ENCODE measurements around the gene CSF3.

CSF3 gene, protein sequence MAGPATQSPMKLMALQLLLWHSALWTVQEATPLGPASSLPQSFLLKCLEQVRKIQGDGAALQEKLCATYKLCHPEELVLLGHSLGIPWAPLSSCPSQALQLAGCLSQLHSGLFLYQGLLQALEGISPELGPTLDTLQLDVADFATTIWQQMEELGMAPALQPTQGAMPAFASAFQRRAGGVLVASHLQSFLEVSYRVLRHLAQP

DNA sequence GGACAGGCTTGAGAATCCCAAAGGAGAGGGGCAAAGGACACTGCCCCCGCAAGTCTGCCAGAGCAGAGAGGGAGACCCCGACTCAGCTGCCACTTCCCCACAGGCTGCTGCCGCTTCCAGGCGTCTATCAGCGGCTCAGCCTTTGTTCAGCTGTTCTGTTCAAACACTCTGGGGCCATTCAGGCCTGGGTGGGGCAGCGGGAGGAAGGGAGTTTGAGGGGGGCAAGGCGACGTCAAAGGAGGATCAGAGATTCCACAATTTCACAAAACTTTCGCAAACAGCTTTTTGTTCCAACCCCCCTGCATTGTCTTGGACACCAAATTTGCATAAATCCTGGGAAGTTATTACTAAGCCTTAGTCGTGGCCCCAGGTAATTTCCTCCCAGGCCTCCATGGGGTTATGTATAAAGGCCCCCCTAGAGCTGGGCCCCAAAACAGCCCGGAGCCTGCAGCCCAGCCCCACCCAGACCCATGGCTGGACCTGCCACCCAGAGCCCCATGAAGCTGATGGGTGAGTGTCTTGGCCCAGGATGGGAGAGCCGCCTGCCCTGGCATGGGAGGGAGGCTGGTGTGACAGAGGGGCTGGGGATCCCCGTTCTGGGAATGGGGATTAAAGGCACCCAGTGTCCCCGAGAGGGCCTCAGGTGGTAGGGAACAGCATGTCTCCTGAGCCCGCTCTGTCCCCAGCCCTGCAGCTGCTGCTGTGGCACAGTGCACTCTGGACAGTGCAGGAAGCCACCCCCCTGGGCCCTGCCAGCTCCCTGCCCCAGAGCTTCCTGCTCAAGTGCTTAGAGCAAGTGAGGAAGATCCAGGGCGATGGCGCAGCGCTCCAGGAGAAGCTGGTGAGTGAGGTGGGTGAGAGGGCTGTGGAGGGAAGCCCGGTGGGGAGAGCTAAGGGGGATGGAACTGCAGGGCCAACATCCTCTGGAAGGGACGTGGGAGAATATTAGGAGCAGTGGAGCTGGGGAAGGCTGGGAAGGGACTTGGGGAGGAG, at the start of gene CSF3:
CSF3 (plus strand) TSS at position 436 of the 993 bp plus-strand sequence; CDS start at position 471, 35 bp downstream.
- DNase-seq (ENCODE audit: low read depth) = no peak

DNA sequence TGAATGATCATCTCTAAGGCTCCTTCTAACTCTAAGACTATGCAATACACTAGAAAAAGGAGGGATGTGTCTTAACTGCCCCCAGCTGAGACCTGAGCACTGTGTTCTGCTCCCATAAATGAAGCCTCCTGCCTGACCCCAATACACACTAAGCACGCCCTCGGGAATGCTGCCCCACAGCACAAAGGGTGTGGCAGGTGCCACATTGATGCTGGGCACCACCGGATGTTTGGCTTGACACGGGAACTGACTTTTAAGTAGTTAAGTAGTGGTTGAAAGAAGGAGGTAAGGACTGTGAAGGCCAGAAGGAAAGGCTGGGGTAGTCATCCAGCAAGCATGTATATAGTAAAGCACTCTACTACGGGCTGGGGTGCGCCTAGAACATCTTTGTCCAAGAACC, 48.5 kb upstream of the CSF3 start:
- DNase-seq (ENCODE audit: low read depth) = no peak

DNA sequence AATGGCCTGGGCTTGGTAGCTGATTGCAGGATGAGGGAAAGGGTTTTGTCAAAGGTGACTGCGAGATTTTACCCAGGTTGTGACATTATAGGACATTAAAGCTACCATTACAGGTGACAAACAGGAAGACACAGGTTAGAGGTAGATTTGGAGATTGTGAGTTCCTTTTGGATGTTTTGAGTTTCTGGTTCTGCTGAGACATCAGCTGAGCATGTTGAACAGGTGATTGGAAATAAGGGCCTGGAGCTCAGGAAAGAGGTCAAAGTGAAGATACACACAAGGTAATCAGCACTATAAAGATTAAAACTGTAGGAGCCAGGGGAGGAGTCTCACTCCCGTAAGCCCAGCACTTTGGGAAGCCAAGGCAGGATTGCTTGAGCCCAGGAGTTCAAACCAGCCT, 46.5 kb upstream of the CSF3 start:
- DNase-seq (ENCODE audit: low read depth) = no peak

DNA sequence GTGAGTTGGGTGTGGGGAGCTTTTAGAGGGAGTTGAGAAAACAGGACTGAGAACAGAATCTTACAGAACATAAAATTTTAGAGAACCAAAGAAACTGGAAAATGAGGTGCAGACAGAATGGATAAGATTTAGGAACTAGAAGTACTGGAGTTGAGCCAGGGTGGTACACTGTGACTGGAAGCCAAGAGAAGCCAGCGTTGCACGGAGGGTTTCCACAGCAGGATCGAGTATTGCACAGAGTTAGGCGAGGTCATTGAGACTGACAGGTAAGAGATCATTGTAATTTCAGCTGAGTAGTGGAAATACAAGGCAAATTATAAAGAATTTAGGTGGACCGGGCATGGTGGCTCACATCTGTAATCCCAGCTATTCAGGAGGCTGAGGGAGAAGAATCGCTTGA, 45.9 kb upstream of the CSF3 start:
- DNase-seq (ENCODE audit: low read depth) = no peak

DNA sequence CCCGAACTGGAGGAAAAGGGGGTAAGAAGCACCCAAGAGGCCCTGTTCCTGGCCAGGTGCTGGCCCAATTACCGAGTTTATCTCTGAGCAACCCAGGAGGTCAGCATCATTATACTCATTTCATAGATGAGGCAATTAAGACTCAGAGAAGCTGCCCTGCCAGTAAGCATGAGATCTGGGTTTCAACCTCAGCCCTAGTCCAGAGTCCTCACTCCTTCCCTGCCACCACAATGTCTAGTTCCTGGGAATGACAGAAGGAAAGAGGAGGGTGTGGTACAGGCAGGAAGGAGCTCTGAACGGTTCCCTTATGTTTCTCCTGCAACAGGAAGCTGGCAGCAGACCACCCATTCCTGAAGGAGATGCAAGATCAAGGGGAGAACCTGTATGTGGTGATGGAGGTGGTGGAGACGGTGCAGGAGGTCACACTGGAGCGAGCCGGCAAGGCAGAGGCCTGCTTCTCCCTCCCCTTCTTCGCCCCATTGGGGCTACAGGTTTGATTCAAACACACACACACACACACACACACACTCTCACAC, 45.0 kb upstream of the CSF3 start:
- no peak for DNase-seq (ENCODE audit: low read depth)

DNA sequence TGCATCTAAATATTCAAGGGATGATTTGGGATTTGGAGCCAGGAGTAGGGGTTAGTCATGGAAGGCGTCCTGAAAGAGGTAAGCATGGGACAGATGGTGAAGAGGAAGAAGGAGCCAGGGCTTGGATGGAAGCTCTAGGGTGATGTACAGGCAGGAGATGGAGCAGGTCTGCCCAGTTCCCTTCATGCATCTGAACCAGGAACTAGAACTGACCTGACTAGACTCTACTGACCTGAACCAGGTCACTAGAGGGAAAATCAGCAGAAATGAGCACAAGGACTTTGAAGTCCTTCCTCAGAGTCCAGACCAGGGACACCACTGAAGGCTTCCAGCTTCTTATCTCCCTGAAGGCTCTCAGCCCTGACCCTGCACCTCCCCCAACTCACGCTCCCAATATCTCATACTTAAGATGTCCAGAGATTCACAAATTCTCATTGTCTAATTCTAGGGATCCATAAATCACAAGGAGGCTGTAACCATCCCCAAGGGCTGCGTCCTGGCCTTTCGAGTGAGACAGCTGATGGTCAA, 44.1 kb upstream of the CSF3 start:
- DNase-seq (ENCODE audit: low read depth) = no peak

DNA sequence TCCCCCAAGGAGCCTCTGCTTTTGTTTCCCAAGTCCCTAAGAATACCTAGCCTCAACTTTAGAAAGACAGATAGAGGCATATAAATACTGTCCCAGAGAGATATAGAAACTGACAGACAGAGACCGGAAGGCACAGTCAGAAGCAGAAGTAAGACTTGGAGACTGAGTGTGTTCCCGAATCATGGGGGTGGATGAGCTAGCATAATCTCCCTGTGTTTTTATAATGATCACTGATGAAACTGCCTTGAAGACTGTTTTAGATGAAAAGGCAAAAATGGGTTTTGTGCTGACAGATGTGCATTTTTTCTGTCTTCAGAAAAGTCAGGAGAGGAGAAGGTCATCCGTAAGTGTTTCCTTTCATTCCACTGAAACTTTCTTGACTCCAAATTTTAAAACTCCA, 43.0 kb upstream of the CSF3 start:
- no peak for DNase-seq (ENCODE audit: low read depth)

DNA sequence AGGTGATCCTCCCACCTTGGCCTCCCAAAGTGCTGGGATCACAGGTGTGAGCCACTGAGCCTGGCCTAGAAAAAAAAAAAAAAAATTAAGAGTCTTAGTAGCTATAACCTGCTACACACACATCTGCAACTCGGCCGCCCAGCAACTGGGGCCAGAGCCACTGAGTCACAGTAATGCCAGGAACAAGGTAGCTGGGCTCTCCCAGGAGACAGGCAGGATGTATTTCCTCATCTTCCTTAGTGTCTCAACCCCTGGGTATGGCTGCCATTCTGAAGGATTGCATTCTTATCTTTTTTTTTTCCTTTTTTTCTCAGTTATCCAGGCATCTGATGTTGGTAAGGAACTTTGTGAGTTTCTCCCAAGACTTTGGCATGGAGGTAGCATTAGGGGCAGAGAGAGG, 41.7 kb upstream of the CSF3 start:
- no peak for DNase-seq (ENCODE audit: low read depth)

DNA sequence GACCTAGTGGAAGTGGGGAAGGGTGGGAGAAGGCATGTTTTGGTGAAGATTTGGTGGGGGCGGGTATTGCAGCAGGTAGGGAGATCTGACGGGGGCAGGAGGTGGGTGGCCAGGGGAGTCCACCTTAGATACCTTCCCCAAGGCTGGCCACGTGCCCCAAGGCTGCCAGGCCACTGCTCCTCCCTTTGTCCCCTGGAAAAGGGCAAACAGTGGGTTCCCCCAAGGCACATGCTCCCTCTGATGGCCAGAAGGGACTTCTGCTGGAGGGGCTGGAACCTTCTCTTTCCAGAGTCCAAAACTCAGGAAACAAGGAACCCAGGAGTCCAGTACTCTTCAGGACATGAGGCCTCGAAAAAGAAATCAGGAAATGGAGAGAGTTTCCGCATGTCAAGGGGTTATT, 40.8 kb upstream of the CSF3 start:
- DNase-seq (ENCODE audit: low read depth) = no peak

DNA sequence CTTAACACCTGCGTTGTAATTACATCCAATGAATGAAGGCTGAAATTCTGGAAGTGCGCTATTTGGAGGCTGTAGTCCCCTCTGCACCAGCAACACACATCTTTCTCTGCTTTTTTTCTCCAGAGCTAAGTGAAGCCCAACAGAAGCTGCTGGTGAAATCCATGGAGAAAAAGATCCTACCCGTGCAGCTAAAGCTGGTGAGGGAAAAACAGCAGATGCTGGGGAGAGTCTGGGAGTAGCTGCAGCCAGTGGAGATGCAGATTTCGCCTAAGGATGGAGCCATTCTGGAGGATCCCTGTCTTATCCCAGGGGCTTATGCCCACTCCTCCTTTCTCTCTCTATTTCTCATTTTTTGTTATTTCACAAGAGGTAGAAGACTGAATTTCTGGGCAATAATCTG, 39.4 kb upstream of the CSF3 start:
- no peak for DNase-seq (ENCODE audit: low read depth)

DNA sequence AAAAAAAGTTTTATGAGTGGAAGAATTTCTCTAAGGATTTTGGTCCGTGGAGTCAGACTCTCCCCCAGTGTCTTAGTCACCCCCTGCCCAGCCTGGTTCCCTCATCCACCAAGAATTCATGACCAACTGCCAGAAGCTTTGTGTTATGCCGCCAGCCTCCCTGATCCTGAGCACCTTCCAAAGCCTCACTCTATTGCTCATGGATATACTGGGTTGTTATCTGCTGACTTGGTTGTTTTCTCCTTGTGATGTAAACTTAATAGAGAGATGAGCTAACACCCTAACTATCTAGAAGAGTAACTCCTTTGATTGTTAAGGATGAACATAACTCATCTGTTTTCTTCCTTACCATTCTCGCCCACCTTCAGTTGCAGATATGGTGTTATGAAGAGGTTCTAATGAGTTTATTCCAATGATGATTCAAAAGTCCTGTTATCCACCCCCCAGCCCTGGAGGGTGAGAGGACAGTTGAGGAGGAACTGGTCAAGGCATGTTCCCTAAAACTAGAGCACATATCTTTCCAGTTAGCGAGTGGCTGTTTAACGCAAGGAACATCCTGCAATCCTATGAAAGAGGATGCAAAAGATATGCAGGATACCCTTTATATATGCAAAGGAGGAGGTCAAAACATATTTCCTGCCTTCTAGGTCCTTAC, 36.1 kb upstream of the CSF3 start:
- peak; percentile 87 for DNase-seq (ENCODE audit: low read depth)

DNA sequence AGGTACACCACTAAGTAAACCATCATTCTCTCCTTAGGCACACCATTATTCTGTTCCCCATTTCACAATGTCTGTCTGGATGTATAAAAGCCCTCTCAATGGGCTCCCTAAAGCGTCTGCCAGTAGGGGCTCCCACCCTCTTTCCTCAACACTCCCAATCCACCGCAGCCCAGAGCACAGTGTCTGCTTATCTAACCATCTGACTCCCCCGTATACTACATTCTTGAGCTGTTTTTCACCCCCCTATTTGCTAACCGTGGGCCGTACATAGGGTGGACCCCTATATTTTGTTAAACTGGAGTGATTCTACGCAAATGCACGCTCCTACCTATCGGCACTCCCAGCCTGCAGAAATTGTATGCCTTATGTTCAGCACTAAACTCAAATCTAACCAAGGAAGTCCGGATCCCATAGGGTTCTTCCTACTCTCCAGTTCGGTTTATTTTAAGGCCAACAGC, 35.3 kb upstream of the CSF3 start:
- no peak for DNase-seq (ENCODE audit: low read depth)

DNA sequence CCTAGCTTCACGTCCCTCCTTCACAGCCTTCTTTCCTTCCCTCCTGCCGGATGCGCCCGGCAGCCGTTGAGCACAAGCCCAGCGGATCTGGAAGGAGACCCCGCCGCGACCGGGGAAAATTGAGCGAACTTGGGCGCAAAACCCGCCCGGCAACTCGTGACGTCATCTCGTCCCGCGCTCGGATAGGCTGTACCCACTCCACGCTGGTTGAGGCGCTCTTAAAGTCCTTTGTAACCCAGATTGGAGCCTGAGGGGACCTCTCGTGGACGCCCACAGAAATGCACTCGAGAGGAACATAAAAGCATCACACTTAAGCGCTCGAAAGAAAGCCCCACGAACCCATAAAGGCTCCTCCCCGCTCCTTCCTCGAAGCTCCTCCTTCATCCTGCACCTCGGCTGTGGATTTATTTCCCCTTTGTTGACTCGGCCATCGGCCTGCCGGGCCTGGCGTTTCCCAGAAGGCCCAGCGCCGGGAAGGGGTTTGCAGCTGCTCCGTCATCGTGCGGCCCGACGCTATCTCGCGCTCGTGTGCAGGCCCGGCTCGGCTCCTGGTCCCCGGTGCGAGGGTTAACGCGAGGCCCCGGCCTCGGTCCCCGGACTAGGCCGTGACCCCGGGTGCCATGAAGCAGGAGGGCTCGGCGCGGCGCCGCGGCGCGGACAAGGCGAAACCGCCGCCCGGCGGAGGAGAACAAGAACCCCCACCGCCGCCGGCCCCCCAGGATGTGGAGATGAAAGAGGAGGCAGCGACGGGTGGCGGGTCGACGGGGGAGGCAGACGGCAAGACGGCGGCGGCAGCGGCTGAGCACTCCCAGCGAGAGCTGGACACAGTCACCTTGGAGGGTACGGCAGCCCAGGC, 34.7 kb upstream of the CSF3 start, which contains the start of gene PSMD3:
PSMD3 (plus strand) TSS at position 457 of the 856 bp plus-strand sequence; CDS start at position 621, 164 bp downstream.
- peak; percentile 99 for DNase-seq (ENCODE audit: low read depth)

DNA sequence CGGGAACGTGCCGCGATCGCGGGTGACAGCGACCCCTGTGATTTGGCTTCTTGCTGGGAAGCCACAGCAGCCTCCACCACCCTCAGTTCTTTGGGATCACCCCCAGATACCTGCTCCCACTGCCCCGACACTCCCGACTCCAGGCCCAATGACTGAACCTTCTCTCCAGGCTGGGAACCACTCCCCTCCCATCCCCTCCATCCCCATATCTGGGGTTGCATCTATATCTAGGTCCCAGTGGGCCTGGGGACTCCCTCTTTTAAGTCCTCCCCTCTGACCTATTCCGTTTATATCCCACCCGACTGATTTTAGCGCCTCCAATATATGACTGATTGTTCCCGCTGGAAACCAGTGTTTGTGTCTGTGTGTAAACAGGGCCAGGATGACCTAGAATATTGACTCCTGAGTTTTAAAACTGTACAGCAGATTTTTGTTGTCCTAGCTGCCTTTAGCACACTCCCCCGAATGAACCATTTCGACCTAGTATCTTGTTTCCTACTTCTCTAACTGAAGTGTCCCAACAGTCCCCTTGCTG, 34.0 kb upstream of the CSF3 start:
- no peak for DNase-seq (ENCODE audit: low read depth)

DNA sequence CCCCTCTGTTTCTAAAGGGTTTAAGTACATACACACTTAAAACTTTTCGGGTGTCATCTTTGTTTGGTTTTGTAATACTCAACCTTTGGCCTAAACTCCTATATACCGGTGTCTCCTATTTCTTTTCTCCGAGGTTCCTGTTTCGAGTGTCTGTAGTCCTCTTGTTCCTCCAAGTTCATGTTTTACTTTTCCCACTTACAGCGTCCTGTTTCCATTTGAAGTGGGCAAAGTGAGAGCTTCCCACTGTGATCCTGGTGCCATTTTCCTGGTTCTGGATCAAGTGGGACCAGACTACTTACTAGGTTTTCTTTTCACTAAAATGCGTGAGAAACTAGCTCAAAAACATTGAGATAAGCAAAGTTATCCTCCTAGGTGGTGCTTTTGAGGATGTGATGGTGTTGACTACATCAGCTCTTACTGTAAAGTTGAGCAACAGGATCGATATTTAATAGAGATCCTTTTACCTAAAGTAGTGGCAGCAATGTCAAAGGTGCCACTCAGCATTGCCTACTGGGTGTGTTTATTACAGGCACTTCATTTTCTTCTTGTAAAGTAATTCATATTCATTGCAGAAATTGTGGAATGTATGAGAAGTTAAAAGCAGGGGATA, 33.4 kb upstream of the CSF3 start:
- no peak for DNase-seq (ENCODE audit: low read depth)

DNA sequence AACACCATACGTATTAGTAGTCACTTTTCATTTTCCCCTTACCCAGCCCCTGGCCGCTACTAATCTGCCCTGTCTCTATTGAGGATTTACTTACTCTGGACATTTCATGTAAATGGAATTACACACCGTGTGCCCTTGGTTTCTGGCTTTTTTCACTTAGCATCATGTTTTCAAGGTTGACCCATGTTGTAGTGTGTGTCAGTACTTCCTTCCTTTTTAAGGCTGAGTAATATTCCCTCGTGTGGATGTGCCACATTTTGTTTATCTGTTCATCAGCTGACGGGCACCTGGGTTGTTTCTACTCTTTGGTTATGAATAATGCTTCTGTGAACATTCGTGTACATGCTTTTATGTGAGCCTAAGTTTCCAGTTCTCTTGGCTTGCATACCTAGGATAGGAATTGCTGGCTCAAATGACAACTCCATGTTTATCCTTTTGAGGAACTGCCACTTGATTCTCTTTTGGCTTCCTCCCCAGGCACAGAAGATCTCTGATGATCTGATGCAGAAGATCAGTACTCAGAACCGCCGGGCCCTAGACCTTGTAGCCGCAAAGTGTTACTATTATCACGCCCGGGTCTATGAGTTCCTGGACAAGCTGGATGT, 26.9 kb upstream of the CSF3 start:
- DNase-seq (ENCODE audit: low read depth) = no peak

DNA sequence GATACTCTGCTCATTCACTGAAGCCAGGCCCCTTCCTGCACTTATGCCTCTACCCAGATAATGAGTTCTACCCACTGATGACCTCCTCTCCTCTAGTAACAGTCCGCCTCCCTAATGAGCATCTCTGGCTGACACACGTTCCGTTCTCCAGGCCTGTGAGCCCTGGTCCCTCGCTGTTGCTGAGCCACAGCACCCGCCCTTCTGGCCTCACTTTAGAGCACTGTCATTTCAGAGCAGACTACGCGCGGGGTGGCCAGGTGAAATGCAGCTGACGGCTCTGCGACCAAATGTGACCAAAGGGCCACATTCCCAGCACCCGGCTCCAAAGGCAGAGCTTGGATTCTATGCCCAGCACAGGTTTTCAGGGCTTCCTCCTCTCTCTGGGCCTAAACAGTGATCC, 20.8 kb upstream of the CSF3 start:
- no peak for DNase-seq (ENCODE audit: low read depth)

DNA sequence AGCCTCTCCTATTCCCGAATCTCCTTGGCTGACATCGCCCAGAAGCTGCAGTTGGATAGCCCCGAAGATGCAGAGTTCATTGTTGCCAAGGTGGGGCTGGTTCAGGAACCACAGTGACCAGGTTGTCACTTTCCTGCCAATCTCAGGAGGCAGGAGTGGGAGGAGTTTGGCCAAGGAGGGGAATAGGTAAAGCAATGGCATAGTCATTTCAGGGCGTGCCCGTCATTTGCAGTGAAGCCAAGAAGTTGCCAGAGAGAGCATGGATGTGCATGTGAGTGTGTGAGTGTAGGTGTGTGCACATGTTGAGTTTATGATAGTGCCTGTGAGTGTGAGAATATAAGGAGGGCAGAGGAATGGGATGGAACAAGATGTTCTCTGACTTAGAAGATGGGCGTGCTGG, 19.8 kb upstream of the CSF3 start:
- DNase-seq (ENCODE audit: low read depth) = no peak

DNA sequence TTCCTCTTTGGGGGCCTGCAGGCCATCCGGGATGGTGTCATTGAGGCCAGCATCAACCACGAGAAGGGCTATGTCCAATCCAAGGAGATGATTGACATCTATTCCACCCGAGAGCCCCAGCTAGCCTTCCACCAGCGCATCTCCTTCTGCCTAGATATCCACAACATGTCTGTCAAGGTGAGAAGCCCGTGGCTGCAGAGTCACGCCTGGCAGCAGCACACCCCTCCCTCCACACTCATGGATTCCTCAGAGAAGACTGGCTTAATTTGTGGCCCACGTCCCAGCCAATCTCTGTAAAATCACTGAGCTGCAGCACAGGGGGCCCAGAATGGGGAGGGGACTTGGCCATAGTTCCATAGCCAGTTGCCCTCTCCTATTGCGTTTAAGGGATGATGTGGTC, 19.1 kb upstream of the CSF3 start:
- no peak for DNase-seq (ENCODE audit: low read depth)

DNA sequence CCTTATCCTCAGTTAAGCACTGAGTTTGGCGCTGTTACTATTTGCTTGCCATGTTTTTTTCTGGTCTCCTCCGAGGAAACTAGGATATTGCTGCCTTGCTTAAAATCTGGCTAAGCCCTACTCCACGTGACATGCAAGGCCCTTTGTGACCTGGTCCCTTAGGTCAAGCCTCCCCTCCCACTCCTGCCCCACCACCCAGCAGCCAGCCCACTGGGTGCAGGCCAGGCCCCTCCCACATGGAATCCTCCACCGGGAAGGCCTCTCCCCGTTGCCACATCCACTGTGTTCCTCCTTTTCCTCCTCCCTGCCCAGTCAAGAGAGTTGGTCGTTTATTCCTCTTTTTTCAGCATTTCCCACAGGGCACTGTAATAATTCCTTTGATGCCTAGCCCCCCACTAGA, 18.4 kb upstream of the CSF3 start:
- DNase-seq (ENCODE audit: low read depth) = no peak
